Activated naive CD8-positive, alpha-beta T cell (primary cell): ENCODE data around the gene ARL5A.

Source experiments
- H3K27ac Mint-ChIP-seq: one replicate; pipeline ENCODE4 v1.8.0; 2021; ENCODE audit warnings: mixed read lengths
- H3K27me3 Mint-ChIP-seq: one replicate; pipeline ENCODE4 v1.8.0; 2021; ENCODE audit warnings: mixed read lengths
- H3K36me3 Mint-ChIP-seq: one replicate; pipeline ENCODE4 v1.8.0; 2021; ENCODE audit warnings: mixed read lengths
- H3K4me1 Mint-ChIP-seq: one replicate; pipeline ENCODE4 v1.8.0; 2021; ENCODE audit warnings: low read depth, mixed read lengths
- H3K4me3 Mint-ChIP-seq: one replicate; pipeline ENCODE4 v1.8.0; 2021; ENCODE audit warnings: mild to moderate bottlenecking, mixed read lengths
- H3K9me3 Mint-ChIP-seq: one replicate; pipeline ENCODE4 v1.8.0; 2021; ENCODE audit warnings: low read depth, mixed read lengths

Gene ARL5A

GRCh38 chr2:151793123-151793522 is 35.1 kb downstream of the ARL5A start:
- no peaks in the 10 kb centered on the region for H3K9me3 Mint-ChIP-seq
- H3K36me3 Mint-ChIP-seq = peaks cover 20% of the 10 kb centered on the region
- H3K27me3 Mint-ChIP-seq = no peaks in the 10 kb centered on the region
- H3K4me3 Mint-ChIP-seq = no peak overlapping the region
- no peak overlapping the region for H3K27ac Mint-ChIP-seq
- H3K4me1 Mint-ChIP-seq = no peaks in the 10 kb centered on the region

GRCh38 chr2:151792589-151792988 is 35.6 kb downstream of the ARL5A start:
- no peaks in the 10 kb centered on the region for H3K9me3 Mint-ChIP-seq
- no peaks in the 10 kb centered on the region for H3K4me1 Mint-ChIP-seq
- no peak overlapping the region for H3K4me3 Mint-ChIP-seq
- H3K36me3 Mint-ChIP-seq = peaks cover 20% of the 10 kb centered on the region
- no peaks in the 10 kb centered on the region for H3K27me3 Mint-ChIP-seq
- H3K27ac Mint-ChIP-seq = no peak overlapping the region

GRCh38 chr2:151791545-151791944 is 36.7 kb downstream of the ARL5A start:
- H3K4me3 Mint-ChIP-seq = no peak overlapping the region
- H3K27ac Mint-ChIP-seq = no peak overlapping the region
- no peaks in the 10 kb centered on the region for H3K27me3 Mint-ChIP-seq
- peaks cover 16% of the 10 kb centered on the region for H3K36me3 Mint-ChIP-seq
- H3K4me1 Mint-ChIP-seq = no peaks in the 10 kb centered on the region
- H3K9me3 Mint-ChIP-seq = no peaks in the 10 kb centered on the region

- Mint-ChIP-seq H3K27me3 (no peaks in the 10 kb centered on the region), H3K36me3 (peaks cover 16% of the 10 kb centered on the region)
Observed at GRCh38 chr2:151790689-151791088, 37.5 kb downstream of the ARL5A start.

GRCh38 chr2:151789055-151789834 is 39.0 kb downstream of the ARL5A start:
- Mint-ChIP-seq H3K4me1 (no peaks in the 10 kb centered on the region), H3K27ac (no peak overlapping the region), H3K4me3 (no peak overlapping the region), H3K27me3 (no peaks in the 10 kb centered on the region), H3K36me3 (peaks cover 26% of the 10 kb centered on the region), H3K9me3 (no peaks in the 10 kb centered on the region)

More at GRCh38 chr2:151790689-151791088, 37.5 kb downstream of the ARL5A start:
- H3K9me3 Mint-ChIP-seq = no peaks in the 10 kb centered on the region
- no peaks in the 10 kb centered on the region for H3K4me1 Mint-ChIP-seq
- H3K27ac Mint-ChIP-seq = no peak overlapping the region
- H3K4me3 Mint-ChIP-seq = no peak overlapping the region

GRCh38 chr2:151786483-151786882 is 41.7 kb downstream of the ARL5A start:
- no peaks in the 10 kb centered on the region for H3K9me3 Mint-ChIP-seq
- no peak overlapping the region for H3K27ac Mint-ChIP-seq
- no peak overlapping the region for H3K4me3 Mint-ChIP-seq
- no peaks in the 10 kb centered on the region for H3K4me1 Mint-ChIP-seq
- peaks cover 24% of the 10 kb centered on the region for H3K36me3 Mint-ChIP-seq
- no peaks in the 10 kb centered on the region for H3K27me3 Mint-ChIP-seq

DNA sequence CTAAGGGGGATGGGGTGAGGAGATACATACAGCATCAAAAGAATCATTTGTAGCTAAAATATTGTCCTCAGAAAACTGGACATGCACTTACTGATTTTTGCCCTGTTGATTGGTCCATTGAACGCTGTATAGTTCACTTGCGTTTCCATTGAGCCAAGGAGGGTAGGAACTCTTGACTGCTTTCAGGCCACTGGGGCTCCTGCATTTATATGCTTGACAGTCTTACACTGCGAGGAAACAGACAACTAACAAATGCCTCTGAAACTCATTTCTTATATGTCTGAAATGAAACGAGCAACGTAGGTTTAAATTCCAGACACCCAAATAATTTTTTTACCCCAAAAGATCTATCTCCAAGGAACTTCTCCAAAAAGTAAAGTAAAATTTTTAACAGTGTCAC is 42.1 kb downstream of the ARL5A start:
- H3K27ac Mint-ChIP-seq = no peak overlapping the region
- no peak overlapping the region for H3K4me3 Mint-ChIP-seq
- H3K27me3 Mint-ChIP-seq = no peaks in the 10 kb centered on the region
- H3K4me1 Mint-ChIP-seq = no peaks in the 10 kb centered on the region
- peaks cover 23% of the 10 kb centered on the region for H3K36me3 Mint-ChIP-seq
- H3K9me3 Mint-ChIP-seq = no peaks in the 10 kb centered on the region

- H3K27me3 Mint-ChIP-seq = no peaks in the 10 kb centered on the region
- peaks cover 33% of the 10 kb centered on the region for H3K36me3 Mint-ChIP-seq
Observed at GRCh38 chr2:151783133-151783520, 45.1 kb downstream of the ARL5A start.

DNA sequence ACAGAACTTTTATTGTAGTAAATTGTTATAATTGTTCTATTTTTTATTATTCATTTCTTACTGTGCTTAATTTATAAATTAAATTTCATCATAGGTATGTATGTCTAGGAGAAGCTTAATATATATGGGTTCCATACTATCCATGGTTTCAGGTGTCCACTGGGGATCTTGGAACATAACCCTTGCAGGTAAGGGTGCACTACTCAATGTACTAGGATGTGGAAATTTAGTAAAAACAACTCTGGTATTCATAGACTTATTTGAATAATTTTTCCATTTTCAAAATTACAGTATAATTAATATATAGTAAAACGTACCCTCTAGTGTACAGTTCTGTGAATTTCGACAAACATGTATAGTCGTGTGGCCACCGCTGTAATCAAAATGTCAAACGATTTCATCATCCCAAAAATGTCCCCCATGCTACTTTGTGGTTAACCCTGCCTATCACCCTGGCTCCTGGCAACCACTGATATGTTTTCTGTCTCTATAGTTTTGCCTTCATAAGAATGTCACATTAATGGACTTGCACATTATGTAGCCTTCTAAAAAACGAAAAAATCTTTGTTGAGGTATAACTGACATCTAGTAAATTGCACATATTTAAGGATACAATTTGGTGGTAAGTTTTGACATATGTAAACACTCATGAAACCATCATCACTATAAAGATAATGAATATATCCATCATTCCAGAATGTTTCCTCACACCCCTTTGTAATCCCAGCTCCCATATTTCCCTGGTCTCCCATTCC is 45.7 kb downstream of the ARL5A start:
- Mint-ChIP-seq H3K27me3 (no peaks in the 10 kb centered on the region), H3K9me3 (no peaks in the 10 kb centered on the region), H3K36me3 (peaks cover 35% of the 10 kb centered on the region), H3K4me1 (no peaks in the 10 kb centered on the region), H3K27ac (no peak overlapping the region), H3K4me3 (no peak overlapping the region)

More at GRCh38 chr2:151783133-151783520, 45.1 kb downstream of the ARL5A start:
- no peaks in the 10 kb centered on the region for H3K9me3 Mint-ChIP-seq
- H3K4me3 Mint-ChIP-seq = no peak overlapping the region
- no peak overlapping the region for H3K27ac Mint-ChIP-seq
- no peaks in the 10 kb centered on the region for H3K4me1 Mint-ChIP-seq

- peaks cover 38% of the 10 kb centered on the region for H3K36me3 Mint-ChIP-seq
- H3K9me3 Mint-ChIP-seq = no peaks in the 10 kb centered on the region
- no peaks in the 10 kb centered on the region for H3K27me3 Mint-ChIP-seq
- no peak overlapping the region for H3K4me3 Mint-ChIP-seq
- no peaks in the 10 kb centered on the region for H3K4me1 Mint-ChIP-seq
- no peak overlapping the region for H3K27ac Mint-ChIP-seq
Observed at GRCh38 chr2:151781642-151782041, 46.6 kb downstream of the ARL5A start.

DNA sequence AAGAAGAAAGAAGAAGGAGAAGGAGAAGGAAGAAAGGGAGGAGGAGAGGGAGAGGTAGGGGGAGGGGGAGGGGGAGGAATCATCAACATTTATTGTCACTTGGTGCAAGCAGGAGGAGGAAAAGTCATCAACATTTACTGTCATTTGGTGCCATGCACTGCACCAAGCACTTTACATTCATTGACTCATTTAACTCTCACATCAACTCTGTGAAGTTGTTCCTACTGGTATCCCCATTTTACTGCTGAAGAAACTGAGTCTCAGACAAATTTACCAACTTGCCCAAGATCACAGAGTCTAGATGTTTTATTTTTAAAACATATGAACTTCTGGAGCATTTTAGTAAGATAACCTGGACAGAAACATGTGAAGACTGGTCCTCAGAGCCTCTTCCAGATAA is 47.3 kb downstream of the ARL5A start:
- Mint-ChIP-seq H3K27ac (no peak overlapping the region), H3K27me3 (no peaks in the 10 kb centered on the region), H3K4me3 (no peak overlapping the region), H3K9me3 (no peaks in the 10 kb centered on the region), H3K4me1 (no peaks in the 10 kb centered on the region), H3K36me3 (peaks cover 45% of the 10 kb centered on the region)

DNA sequence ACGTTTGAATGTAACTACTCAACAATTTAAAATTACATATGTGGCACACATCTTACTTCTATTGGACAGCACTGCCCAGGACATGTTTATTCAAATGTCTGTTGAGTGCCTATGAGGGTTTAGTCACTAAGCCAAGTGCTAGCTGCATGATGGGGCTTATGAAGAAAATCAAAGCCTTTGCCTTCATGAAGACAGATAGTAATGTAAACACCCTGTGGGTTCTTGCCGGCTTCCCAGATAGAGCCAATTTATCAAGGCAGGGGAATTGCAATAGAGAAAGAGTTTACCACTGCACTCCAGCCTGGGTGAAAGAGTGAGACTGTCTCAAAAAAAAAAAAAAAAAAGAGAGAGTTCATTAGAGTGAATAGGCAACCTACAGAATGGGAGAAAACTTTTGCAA is 50.3 kb downstream of the ARL5A start:
- H3K4me1 Mint-ChIP-seq = no peaks in the 10 kb centered on the region
- peaks cover 35% of the 10 kb centered on the region for H3K36me3 Mint-ChIP-seq
- no peak overlapping the region for H3K4me3 Mint-ChIP-seq
- no peaks in the 10 kb centered on the region for H3K9me3 Mint-ChIP-seq
- no peak overlapping the region for H3K27ac Mint-ChIP-seq
- H3K27me3 Mint-ChIP-seq = no peaks in the 10 kb centered on the region

DNA sequence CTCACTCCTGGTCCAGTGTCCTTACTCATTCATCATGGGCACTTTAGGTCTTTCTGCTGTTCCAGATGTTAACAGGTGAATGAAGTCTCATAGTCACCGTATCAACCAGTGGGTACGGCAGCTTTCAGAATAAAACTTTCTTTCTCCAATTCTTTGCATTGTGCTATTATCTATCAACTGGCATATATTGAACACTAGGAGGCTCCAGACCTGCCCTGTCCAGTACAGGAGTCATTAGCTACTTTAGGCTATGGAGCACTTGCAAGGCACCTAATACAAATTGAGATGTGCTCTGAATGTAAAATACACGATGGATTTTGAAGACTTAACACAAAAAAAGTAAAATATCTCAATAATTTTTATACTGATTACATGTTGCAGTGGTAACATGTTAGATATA is 50.7 kb downstream of the ARL5A start:
- no peaks in the 10 kb centered on the region for H3K9me3 Mint-ChIP-seq
- H3K36me3 Mint-ChIP-seq = peaks cover 33% of the 10 kb centered on the region
- no peak overlapping the region for H3K4me3 Mint-ChIP-seq
- H3K27me3 Mint-ChIP-seq = no peaks in the 10 kb centered on the region
- H3K4me1 Mint-ChIP-seq = no peaks in the 10 kb centered on the region
- no peak overlapping the region for H3K27ac Mint-ChIP-seq

DNA sequence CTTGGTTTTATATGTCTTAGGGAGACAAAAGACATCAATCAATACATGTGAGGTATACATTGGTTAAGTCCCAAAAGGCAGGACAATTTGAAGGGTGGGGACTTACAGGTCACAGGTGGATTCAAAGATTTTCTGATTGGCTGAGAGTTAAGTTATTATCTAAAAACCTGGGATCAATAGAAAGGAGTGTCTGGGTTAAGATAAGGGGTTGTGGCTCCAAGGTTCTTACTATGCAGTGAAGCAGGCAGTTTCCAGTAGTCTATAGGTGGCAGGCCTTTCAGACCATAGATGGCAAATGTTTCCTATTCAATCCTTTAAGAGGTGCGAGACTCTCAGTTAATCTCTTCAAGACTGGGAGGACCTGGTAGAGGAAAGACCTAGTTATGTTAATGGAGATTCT is 51.9 kb downstream of the ARL5A start:
- H3K36me3 Mint-ChIP-seq = peaks cover 36% of the 10 kb centered on the region
- H3K27ac Mint-ChIP-seq = no peak overlapping the region
- no peak overlapping the region for H3K4me3 Mint-ChIP-seq
- H3K9me3 Mint-ChIP-seq = no peaks in the 10 kb centered on the region
- H3K4me1 Mint-ChIP-seq = no peaks in the 10 kb centered on the region
- H3K27me3 Mint-ChIP-seq = no peaks in the 10 kb centered on the region

- Mint-ChIP-seq H3K27me3 (no peaks in the 10 kb centered on the region), H3K4me1 (no peaks in the 10 kb centered on the region), H3K9me3 (no peaks in the 10 kb centered on the region), H3K36me3 (peaks cover 34% of the 10 kb centered on the region), H3K4me3 (no peak overlapping the region), H3K27ac (no peak overlapping the region)
Observed at GRCh38 chr2:151775057-151775740, 53.0 kb downstream of the ARL5A start.
